ENCODE data around the gene WSB2. TPM values are rescaled to one million over a fixed set of nuclear protein-coding genes. Genes with fewer than 3 reads are reported as not detected.

Gene WSB2
- 10 to 100 TPM; 41.2 to 41.4 TPM for polyA plus RNA-seq

DNA sequence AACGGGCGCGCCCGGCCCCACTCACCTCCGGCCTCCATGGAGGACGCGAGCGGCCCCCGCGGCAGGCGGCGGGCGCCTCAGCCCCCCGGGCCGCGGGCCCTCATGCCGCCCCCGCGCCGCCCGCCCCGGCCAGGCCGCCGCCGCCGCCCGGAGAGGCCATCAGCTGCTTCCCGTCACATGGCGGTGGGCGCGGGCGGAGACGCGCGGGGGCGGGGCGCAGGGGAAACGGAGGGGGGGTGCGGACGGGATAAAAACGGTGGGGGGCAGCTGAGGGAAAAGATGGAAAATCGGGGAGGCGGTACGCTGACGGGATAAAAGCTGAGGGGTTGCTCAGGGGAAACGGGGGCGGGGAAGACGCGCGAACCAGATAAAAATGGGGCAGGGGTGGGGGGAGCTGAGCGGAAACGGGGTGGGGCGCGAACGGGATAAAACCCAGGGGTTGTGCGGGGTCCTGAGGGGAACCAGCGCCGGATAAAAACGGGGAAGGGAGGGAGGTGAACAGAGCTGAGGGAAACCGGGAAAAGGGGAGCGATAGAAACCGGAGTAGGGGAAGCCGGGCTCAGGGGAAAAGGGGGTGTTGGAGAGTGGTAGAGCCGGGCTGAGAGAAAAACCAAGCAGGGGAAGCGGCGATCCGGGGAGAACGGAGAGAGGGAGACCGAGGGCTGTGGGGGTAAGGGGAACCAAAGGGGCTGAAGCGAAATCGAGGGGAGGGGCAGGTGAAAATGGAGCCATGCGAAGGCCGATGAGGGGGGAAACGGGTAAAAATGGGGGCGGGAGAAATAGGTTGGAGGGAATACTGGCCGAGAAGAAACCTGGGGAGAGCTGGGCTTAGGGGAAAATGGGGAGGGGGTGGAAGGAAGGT is at the start of gene WSB2:
Gene WSB2 (minus strand): TSS at position 169 of the 862 bp plus-strand sequence. CDS start 131 bp downstream, at position 38.
- no peaks in the 10 kb centered on the region for H3K4me1 ChIP-seq (ENCODE audit: control insufficient read depth in 2 of 2, insufficient read depth in 2 of 2, low read length in 1 of 2)

DNA sequence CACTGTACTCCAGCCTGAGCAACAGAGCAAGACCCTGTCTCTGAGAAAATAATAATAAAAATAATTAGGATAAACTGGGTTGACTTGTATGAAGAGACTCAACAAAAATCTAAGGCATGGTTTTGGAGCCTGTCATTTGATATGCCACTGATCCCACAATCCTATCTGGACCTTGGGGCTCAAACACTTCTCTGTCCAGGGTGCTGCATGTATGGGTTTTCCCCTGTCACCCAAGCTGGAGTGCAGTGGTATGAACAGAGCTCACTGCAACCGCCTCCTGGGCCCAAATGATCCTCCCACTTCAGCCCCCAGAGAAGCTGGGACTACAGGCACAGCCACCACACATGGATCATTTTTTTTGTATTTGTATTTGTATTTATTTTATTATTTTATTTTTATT is 48.1 kb upstream of the WSB2 start:
- Histone ChIP-seq H3K27ac (ENCODE audit: low read depth in 2 of 2, low read length in 1 of 2) (no peak overlapping the region), H3K36me3 (ENCODE audit: control insufficient read depth in 2 of 2, insufficient read depth in 2 of 2, low read length in 1 of 2) (no peaks in the 10 kb centered on the region), H3K4me1 (ENCODE audit: control insufficient read depth in 2 of 2, insufficient read depth in 2 of 2, low read length in 1 of 2) (no peaks in the 10 kb centered on the region), H3K27me3 (ENCODE audit: control insufficient read depth in 1 of 2, insufficient read depth in 2 of 2, low read length in 2 of 2) (no peaks in the 10 kb centered on the region), H3K4me3 (ENCODE audit: low read depth in 1 of 2, low read length in 2 of 2) (no peak overlapping the region), H3K9me3 (ENCODE audit: control insufficient read depth in 2 of 2, insufficient read depth in 1 of 2, low read depth in 1 of 2, low read length in 1 of 2) (no peaks in the 10 kb centered on the region)
- WGBS, 2 donors = 81 to 87% methylated on average over 1 of the region's 1 CpG

More for the DNA sequence above, at the start of gene WSB2:
- H3K4me3 ChIP-seq (ENCODE audit: low read depth in 1 of 2, low read length in 2 of 2) = peak within 1 kb of the TSS; percentile 80 to 88
- peak within 1 kb of the TSS; percentile 97 for H3K27ac ChIP-seq (ENCODE audit: low read depth in 2 of 2, low read length in 1 of 2)
- no peaks in the 10 kb centered on the region for H3K27me3 ChIP-seq (ENCODE audit: control insufficient read depth in 1 of 2, insufficient read depth in 2 of 2, low read length in 2 of 2)
- 1 to 2% methylated on average over 52 to 76 of the region's 76 CpGs for WGBS, 2 donors
- H3K36me3 ChIP-seq (ENCODE audit: control insufficient read depth in 2 of 2, insufficient read depth in 2 of 2, low read length in 1 of 2) = no peaks in the 10 kb centered on the region
- no peaks in the 10 kb centered on the region for H3K9me3 ChIP-seq (ENCODE audit: control insufficient read depth in 2 of 2, insufficient read depth in 1 of 2, low read depth in 1 of 2, low read length in 1 of 2)

DNA sequence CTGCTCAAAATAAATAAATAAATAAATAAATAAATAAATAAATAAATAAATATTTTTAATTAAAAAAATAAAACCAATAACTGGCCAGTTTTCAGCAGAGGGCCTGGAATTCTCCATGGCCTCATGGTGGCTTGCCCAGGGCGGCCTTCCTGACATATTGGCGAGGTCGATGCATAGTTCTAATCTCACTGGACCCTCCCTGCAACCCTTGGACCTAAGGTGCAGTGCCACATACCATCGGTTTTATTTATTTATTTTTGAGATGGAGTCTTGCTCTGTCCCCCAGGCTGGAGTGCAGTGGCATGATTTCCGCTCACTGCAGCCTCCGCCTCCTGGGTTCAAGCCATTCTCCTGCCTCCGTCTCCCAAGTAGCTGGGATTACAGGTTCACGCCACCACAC is 46.7 kb upstream of the WSB2 start:
- WGBS, 2 donors = 93 to 95% methylated on average over 8 of the region's 8 CpGs
- peak overlapping the region in 1 of 2 donors; percentile 19 for H3K27ac ChIP-seq (ENCODE audit: low read depth in 2 of 2, low read length in 1 of 2)

DNA sequence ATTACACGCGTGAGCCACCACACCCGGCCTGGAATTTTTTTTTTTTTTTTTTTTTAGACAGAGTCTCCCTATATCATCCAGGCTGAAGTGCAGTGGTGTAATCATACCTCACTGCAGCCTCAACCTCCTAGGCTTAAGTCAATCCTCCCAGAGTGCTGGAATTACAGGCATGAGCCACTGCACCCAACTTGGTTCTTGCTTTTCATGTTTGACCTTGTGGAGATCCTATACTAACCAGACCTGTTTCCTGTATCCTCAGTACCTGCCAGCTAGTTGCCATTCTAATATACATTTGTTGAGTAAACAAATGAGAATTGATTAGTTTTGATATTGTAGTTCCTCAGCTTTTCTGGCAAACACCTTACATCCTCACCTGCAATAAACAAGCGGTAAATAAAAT is 46.0 kb upstream of the WSB2 start:
- WGBS, 2 donors = 60 to 64% methylated on average over 4 of the region's 4 CpGs
- no peaks in the 10 kb centered on the region for H3K9me3 ChIP-seq (ENCODE audit: control insufficient read depth in 2 of 2, insufficient read depth in 1 of 2, low read depth in 1 of 2, low read length in 1 of 2)
- no peaks in the 10 kb centered on the region for H3K36me3 ChIP-seq (ENCODE audit: control insufficient read depth in 2 of 2, insufficient read depth in 2 of 2, low read length in 1 of 2)
- H3K4me1 ChIP-seq (ENCODE audit: control insufficient read depth in 2 of 2, insufficient read depth in 2 of 2, low read length in 1 of 2) = peaks cover 0 to 3% of the 10 kb centered on the region in 2 donors
- H3K4me3 ChIP-seq (ENCODE audit: low read depth in 1 of 2, low read length in 2 of 2) = no peak overlapping the region
- peak overlapping the region; percentile 21 to 56 for H3K27ac ChIP-seq (ENCODE audit: low read depth in 2 of 2, low read length in 1 of 2)
- H3K27me3 ChIP-seq (ENCODE audit: control insufficient read depth in 1 of 2, insufficient read depth in 2 of 2, low read length in 2 of 2) = no peaks in the 10 kb centered on the region

More for the DNA sequence above, 46.7 kb upstream of the WSB2 start:
- no peaks in the 10 kb centered on the region for H3K4me1 ChIP-seq (ENCODE audit: control insufficient read depth in 2 of 2, insufficient read depth in 2 of 2, low read length in 1 of 2)
- H3K4me3 ChIP-seq (ENCODE audit: low read depth in 1 of 2, low read length in 2 of 2) = no peak overlapping the region
- H3K27me3 ChIP-seq (ENCODE audit: control insufficient read depth in 1 of 2, insufficient read depth in 2 of 2, low read length in 2 of 2) = no peaks in the 10 kb centered on the region
- no peaks in the 10 kb centered on the region for H3K9me3 ChIP-seq (ENCODE audit: control insufficient read depth in 2 of 2, insufficient read depth in 1 of 2, low read depth in 1 of 2, low read length in 1 of 2)
- H3K36me3 ChIP-seq (ENCODE audit: control insufficient read depth in 2 of 2, insufficient read depth in 2 of 2, low read length in 1 of 2) = no peaks in the 10 kb centered on the region

DNA sequence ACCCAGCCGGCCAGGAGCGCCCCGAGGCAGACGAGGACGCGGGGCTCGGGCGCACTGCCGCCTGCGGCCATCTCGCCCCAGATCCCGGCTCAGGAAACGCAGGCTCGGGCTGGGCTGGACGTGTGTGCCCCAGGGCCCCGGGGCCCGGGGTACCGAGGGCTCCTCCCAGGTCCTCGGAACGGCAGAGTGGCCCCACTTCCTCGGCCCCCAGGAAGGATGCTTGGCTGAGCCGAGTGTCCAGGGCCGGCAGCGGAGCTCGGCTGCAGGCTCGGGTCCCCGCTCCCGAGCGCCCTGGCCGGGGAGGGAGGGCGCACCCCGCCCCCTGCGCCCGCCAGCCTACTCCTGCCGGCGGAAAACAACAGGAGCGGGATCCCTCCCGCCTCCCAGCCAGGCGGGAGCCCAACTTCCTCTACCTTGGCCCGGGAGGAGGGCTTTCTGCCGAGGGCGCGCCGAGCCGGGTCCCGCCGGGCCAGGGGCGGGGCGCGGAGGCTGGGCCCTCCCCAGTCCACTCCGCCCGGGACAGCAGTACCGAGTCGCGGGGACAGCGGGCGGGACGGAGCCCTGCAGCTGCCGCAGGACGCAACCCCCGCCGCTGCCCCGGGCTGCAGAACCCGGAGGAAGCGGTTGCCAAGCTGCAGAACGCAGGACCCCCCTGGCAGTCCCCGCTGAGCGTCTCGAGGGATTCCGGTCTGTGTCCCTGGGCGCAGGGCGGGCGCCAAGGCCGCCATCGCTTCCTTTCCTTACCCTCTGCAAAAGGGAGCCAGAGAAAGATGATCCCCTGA is 42.8 kb upstream of the WSB2 start, which contains the start of gene VSIG10:
Gene VSIG10 (minus strand): TSS at position 411 of the 782 bp plus-strand sequence. CDS start 340 bp downstream, at position 71.
- WGBS, 2 donors = 0 to 1% methylated on average over 67 to 75 of the region's 75 CpGs
- no peaks in the 10 kb centered on the region for H3K27me3 ChIP-seq (ENCODE audit: control insufficient read depth in 1 of 2, insufficient read depth in 2 of 2, low read length in 2 of 2)
- peaks cover 0 to 5% of the 10 kb centered on the region in 2 donors for H3K4me1 ChIP-seq (ENCODE audit: control insufficient read depth in 2 of 2, insufficient read depth in 2 of 2, low read length in 1 of 2)
- H3K36me3 ChIP-seq (ENCODE audit: control insufficient read depth in 2 of 2, insufficient read depth in 2 of 2, low read length in 1 of 2) = no peaks in the 10 kb centered on the region
- peak within 1 kb of the TSS; percentile 70 to 84 for H3K4me3 ChIP-seq (ENCODE audit: low read depth in 1 of 2, low read length in 2 of 2)
- H3K27ac ChIP-seq (ENCODE audit: low read depth in 2 of 2, low read length in 1 of 2) = peak within 1 kb of the TSS; percentile 51 to 80
- H3K9me3 ChIP-seq (ENCODE audit: control insufficient read depth in 2 of 2, insufficient read depth in 1 of 2, low read depth in 1 of 2, low read length in 1 of 2) = no peaks in the 10 kb centered on the region

DNA sequence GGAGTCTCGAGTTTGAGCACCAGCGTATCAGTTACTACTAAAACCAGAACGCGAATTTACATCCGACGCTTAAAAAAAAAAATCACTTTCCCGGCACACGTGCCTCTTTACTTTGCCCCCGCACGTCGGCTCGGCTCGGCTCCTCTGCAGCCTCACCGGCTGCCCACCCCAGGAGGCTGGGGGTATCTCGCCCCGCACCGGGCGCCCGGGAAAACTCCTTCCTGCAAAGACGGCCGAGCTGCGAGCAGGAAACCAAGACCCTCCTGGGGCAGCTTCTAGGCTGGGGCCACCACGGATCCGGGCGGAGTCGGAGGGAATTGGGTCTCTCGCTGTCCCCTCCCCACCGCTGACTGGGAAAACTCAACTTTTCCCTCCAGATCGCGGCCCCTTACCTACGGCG is 42.2 kb upstream of the WSB2 start:
- Histone ChIP-seq H3K9me3 (ENCODE audit: control insufficient read depth in 2 of 2, insufficient read depth in 1 of 2, low read depth in 1 of 2, low read length in 1 of 2) (no peaks in the 10 kb centered on the region), H3K4me3 (ENCODE audit: low read depth in 1 of 2, low read length in 2 of 2) (peak overlapping the region; percentile 70 to 84)
- WGBS, 2 donors = 0 to 1% methylated on average over 32 of the region's 32 CpGs

DNA sequence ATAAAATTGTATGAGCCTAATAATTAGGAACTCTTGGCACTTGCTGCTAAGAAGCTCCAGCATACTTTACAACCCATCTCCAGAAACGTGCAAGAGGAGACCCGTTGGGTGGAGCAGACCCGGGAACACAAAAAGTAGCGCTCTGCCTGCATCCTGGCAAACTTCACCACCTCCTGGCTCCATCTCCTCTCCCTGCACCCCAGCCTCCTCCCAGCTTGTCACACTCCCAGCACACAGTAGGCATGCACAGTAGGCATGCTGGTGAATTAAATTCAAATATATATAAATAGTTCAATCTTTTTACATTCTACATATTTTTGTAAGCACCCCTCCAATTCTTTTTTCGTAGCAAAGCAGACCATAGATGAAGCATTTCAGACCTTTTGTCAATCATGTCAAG is 41.6 kb upstream of the WSB2 start:
- no peaks in the 10 kb centered on the region for H3K9me3 ChIP-seq (ENCODE audit: control insufficient read depth in 2 of 2, insufficient read depth in 1 of 2, low read depth in 1 of 2, low read length in 1 of 2)
- H3K36me3 ChIP-seq (ENCODE audit: control insufficient read depth in 2 of 2, insufficient read depth in 2 of 2, low read length in 1 of 2) = no peaks in the 10 kb centered on the region
- 22 to 36% methylated on average over 5 of the region's 5 CpGs for WGBS, 2 donors
- peaks cover 0 to 5% of the 10 kb centered on the region in 2 donors for H3K4me1 ChIP-seq (ENCODE audit: control insufficient read depth in 2 of 2, insufficient read depth in 2 of 2, low read length in 1 of 2)
- H3K4me3 ChIP-seq (ENCODE audit: low read depth in 1 of 2, low read length in 2 of 2) = peak overlapping the region in 1 of 2 donors; percentile 70
- no peak overlapping the region for H3K27ac ChIP-seq (ENCODE audit: low read depth in 2 of 2, low read length in 1 of 2)
- no peaks in the 10 kb centered on the region for H3K27me3 ChIP-seq (ENCODE audit: control insufficient read depth in 1 of 2, insufficient read depth in 2 of 2, low read length in 2 of 2)

More for the DNA sequence above, 42.2 kb upstream of the WSB2 start:
- H3K4me1 ChIP-seq (ENCODE audit: control insufficient read depth in 2 of 2, insufficient read depth in 2 of 2, low read length in 1 of 2) = peaks cover 0 to 5% of the 10 kb centered on the region in 2 donors
- H3K27me3 ChIP-seq (ENCODE audit: control insufficient read depth in 1 of 2, insufficient read depth in 2 of 2, low read length in 2 of 2) = no peaks in the 10 kb centered on the region
- peak overlapping the region; percentile 51 to 80 for H3K27ac ChIP-seq (ENCODE audit: low read depth in 2 of 2, low read length in 1 of 2)
- H3K36me3 ChIP-seq (ENCODE audit: control insufficient read depth in 2 of 2, insufficient read depth in 2 of 2, low read length in 1 of 2) = no peaks in the 10 kb centered on the region

- Histone ChIP-seq H3K4me1 (ENCODE audit: control insufficient read depth in 2 of 2, insufficient read depth in 2 of 2, low read length in 1 of 2) (peaks cover 0 to 5% of the 10 kb centered on the region in 2 donors), H3K4me3 (ENCODE audit: low read depth in 1 of 2, low read length in 2 of 2) (peak overlapping the region in 1 of 2 donors; percentile 70), H3K27me3 (ENCODE audit: control insufficient read depth in 1 of 2, insufficient read depth in 2 of 2, low read length in 2 of 2) (no peaks in the 10 kb centered on the region), H3K27ac (ENCODE audit: low read depth in 2 of 2, low read length in 1 of 2) (no peak overlapping the region), H3K36me3 (ENCODE audit: control insufficient read depth in 2 of 2, insufficient read depth in 2 of 2, low read length in 1 of 2) (no peaks in the 10 kb centered on the region), H3K9me3 (ENCODE audit: control insufficient read depth in 2 of 2, insufficient read depth in 1 of 2, low read depth in 1 of 2, low read length in 1 of 2) (no peaks in the 10 kb centered on the region)
- WGBS, 2 donors = 66 to 70% methylated on average over 6 of the region's 6 CpGs
Measured at GRCh38 chr12:118102070-118102469, 41.1 kb upstream of the WSB2 start.

GRCh38 chr12:118101051-118101450 is 40.1 kb upstream of the WSB2 start:
- 68 to 77% methylated on average over 3 of the region's 3 CpGs for WGBS, 2 donors
- no peaks in the 10 kb centered on the region for H3K9me3 ChIP-seq (ENCODE audit: control insufficient read depth in 2 of 2, insufficient read depth in 1 of 2, low read depth in 1 of 2, low read length in 1 of 2)
- H3K36me3 ChIP-seq (ENCODE audit: control insufficient read depth in 2 of 2, insufficient read depth in 2 of 2, low read length in 1 of 2) = no peaks in the 10 kb centered on the region
- H3K27me3 ChIP-seq (ENCODE audit: control insufficient read depth in 1 of 2, insufficient read depth in 2 of 2, low read length in 2 of 2) = no peaks in the 10 kb centered on the region
- H3K4me1 ChIP-seq (ENCODE audit: control insufficient read depth in 2 of 2, insufficient read depth in 2 of 2, low read length in 1 of 2) = peaks cover 0 to 5% of the 10 kb centered on the region in 2 donors
- H3K27ac ChIP-seq (ENCODE audit: low read depth in 2 of 2, low read length in 1 of 2) = no peak overlapping the region
- H3K4me3 ChIP-seq (ENCODE audit: low read depth in 1 of 2, low read length in 2 of 2) = no peak overlapping the region
